Activated CD4-positive, CD25-positive, alpha-beta regulatory T cell treated with anti-CD3 and anti-CD28 coated beads, Interleukin-2, amount 50 U/mL, for 24 hours (primary cell): ENCODE measurements around the gene UVSSA.

Experiments
- ATAC-seq, 2 donors: fragments of 150-1000 bp; cut with Tn5 transposase; one replicate each; pipeline ENCODE4 v1.10.0; 2021; ENCODE audit warnings: mild to moderate bottlenecking in 1 of 2, moderate library complexity in 1 of 2

Gene UVSSA, protein sequence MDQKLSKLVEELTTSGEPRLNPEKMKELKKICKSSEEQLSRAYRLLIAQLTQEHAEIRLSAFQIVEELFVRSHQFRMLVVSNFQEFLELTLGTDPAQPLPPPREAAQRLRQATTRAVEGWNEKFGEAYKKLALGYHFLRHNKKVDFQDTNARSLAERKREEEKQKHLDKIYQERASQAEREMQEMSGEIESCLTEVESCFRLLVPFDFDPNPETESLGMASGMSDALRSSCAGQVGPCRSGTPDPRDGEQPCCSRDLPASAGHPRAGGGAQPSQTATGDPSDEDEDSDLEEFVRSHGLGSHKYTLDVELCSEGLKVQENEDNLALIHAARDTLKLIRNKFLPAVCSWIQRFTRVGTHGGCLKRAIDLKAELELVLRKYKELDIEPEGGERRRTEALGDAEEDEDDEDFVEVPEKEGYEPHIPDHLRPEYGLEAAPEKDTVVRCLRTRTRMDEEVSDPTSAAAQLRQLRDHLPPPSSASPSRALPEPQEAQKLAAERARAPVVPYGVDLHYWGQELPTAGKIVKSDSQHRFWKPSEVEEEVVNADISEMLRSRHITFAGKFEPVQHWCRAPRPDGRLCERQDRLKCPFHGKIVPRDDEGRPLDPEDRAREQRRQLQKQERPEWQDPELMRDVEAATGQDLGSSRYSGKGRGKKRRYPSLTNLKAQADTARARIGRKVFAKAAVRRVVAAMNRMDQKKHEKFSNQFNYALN

GRCh38 chr4:1346781-1347409 lies at the start of gene UVSSA:
Gene UVSSA (plus strand): TSS chr4:1347208. CDS start chr4:1348092, 884 bp downstream.
- peak; percentile 96 to 97 for ATAC-seq

DNA sequence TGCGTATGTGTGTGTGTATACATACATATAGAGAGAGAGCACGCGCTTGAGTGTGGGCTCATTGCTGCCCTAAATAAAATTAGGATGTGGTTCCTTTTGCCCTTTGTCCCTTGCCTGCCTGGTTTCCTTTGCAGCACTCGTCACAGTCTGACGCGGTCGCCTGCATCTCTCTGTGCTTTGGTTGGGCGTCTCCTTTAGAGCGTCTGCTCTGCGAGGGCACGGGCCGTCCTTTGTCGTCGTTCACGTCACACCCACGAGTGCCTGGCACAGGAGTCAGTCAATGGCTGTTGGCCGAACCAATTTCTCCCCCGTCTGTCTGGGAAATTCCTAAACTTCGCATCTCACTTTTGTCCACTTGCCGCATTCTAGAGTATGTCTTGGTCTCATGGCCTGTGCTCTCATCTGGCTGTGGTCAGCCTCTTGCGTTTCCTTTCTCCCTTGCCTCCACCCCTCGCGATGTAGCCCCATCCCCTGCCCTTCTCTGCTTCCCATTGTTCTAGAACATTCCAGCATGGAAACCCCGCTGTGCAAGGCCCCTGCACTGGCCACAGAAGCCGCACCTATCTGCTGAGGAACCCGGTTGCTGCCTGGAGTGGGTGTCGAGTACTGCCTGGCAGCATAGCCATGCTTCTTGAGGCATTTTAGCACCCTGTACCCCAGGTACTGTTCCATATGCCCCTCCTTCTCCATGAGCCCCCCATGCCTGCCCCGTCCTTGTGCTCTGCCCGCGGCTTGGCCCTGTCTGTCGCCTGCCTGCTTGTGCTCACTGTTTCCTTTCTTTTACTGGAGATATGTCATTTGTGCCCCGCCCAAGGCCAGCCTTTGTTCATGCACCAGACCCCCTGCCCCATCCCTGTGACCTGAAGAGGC lies 49.3 kb upstream of the UVSSA start:
- ATAC-seq: no peak

GRCh38 chr4:1298461-1298860 lies 48.5 kb upstream of the UVSSA start:
- ATAC-seq: no peak

DNA sequence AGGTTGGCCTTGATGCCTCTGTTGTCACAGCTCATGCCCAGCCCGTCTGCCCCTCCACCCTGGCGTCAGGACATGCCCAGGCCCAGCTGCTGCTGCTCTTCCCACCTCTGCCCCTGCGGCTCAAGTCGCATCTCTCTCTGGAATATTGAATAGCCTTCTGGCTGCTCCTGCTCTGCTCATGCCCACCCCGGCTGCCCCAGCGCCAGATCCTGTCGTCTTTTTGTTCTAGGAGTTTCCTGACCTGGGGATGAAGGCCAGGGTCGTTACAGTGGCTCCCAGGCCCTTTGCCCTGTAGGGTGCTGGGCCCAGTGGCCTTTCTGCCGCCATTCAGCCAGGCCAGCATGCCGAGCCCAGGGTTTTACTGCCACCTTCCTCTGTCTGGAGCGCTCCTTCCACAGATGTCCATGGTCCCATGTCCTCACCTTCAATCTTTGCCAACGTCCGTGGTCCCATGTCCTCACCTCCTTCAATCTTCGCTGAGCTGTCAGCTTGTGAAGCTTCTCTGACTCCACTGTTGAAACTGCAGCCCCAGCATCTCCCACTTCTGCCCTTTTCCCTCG lies 47.6 kb upstream of the UVSSA start:
- ATAC-seq: no peak

DNA sequence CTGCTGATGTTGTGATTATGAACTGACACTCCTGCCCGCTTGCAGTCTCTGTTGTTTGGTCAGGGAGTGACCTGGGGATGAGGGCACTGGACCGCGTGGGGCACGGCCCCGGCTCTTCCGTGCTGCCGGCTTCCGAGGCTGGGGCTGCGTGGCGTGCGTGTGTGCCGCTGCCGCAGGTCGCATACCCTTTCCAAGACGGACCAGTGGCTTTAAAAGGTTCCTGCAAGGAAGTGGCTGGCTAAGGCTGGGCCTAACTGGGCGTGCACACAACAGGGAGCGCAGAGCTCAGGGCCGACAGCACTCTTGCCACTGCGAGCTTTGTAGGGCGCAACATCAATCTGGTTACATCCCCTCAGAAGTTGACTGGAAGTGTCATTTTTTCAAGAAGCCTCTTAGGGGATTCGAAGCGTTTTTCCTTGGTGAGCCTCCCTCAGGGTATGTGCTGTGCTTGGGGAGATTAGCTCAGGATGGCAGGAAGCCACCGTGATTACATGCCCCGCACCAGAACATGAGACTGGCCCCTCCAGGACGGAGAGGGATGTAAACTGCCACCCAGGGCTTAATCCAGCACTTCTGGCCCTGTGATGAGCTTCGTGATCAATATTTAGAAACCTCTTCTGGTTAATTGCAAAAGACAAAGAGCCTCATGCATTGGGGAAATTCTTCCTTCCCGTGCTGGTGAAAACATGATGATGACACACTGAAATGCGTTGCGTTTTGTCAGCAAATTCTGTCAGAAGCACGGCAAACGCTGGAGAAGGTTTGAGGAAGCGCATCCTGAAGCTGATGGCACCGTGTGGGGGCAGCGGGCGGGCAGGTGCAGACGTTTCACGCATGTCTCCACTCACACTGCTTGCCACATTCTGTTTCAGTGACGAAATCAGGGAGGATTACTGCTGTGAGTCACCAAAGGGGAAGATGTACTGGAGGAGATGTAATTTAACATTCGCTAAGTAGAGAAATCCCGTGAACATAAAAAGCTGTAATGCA lies 46.2 kb upstream of the UVSSA start:
- peak; percentile 43 to 44 for ATAC-seq

DNA sequence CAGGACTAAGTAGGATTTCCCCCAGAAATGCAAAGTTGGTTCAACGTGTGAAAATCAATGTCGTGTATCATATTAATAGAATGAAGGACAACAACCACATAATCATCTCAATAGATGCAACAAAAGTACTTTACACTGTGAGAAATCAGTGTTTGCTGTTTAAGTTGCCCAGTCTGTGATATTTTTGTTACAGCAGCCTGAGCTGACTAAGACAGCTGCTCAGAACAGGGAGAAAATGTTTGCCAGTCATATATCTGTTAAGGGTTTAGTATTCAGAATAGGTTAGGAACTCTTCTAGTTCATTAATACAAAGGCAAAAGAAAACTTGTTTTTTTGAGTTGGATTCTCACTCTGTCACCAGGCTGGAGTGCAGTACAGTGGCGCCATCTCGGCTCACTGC lies 44.8 kb upstream of the UVSSA start:
- no peak for ATAC-seq

DNA sequence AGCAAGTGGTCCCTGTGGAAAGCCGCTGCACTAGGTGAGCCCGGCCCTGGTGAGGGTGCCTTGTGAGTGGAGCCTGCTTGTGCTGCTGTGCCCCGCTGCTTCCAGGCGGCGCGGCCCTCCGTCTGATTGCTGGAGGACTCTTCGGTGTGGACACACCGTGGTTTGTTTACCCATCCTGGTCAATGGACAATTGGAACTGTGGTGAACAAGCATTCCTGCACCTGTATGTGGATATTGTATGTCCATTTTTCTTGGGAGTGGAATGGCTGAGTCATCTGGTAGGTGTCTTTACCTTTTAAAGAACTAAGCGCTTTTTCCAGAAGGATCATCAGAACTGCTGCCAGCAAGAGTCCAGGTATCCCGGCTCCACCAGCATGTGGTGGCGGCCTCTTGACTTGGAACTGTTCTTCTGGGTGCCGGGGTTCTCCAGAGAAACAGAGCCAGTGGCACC lies 41.7 kb upstream of the UVSSA start:
- ATAC-seq: no peak

- ATAC-seq: peak; percentile 53 to 59
Observed at GRCh38 chr4:1305781-1306455, 41.1 kb upstream of the UVSSA start.

DNA sequence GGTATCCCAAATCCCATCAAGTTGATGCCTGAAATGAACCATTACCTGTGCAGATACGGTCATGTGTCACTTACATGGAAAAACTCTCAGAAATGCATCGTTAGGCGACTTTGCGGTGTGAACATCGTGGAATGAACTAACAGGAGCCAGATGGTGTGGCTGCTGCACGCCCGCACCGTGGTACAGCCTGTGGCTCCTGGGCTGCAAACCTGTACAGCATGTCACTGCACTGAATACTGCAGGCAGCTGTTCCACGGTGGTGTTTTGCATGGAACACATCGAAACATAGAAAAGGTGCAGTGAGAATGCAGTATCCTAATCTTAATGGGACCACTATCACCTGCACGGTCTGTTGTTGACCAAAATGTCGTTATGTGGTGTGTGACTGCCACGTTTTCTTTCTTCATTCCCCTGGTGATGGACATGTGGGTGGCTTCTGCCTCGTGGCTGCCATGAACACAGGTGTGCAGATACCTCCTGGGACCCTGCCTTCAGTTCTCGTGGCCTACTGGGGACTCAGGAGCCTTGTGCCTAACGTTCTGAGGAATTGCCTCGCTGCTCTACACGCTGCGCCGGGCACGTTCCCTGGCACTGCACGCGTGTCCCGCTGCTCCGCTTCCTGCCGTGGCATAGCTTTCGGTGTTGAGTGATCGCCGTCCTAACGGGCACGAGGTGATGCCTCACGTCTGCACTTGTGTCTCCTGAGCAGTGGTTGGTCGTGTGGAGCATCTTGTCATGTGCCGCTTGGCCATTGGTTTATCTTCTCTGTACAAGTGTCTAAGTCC lies 38.9 kb upstream of the UVSSA start:
- no peak for ATAC-seq

GRCh38 chr4:1309261-1310010 lies 37.6 kb upstream of the UVSSA start:
- ATAC-seq: peak; percentile 73 to 78

- ATAC-seq: no peak
Observed at GRCh38 chr4:1310031-1310795, 36.8 kb upstream of the UVSSA start.

- no peak for ATAC-seq
Observed at GRCh38 chr4:1310796-1311631, 36.0 kb upstream of the UVSSA start.

- no peak for ATAC-seq
Observed at GRCh38 chr4:1312821-1313640, 34.0 kb upstream of the UVSSA start.

GRCh38 chr4:1315306-1315705 lies 31.7 kb upstream of the UVSSA start:
- ATAC-seq: no peak

- ATAC-seq: no peak
Observed at GRCh38 chr4:1315836-1316536, 31.0 kb upstream of the UVSSA start.
